HK-2 (cell line): Measurements from ENCODE around the gene MED16.
A peak's percentile ranks its signal among the peaks of the same experiment; 100 is the strongest.
"Not testable (repeated sequence)": the region's sequence is repeated elsewhere in the genome, so short reads cannot be mapped to it uniquely, and the experiment has no call there.

Source experiments
- DNase-seq: peaks from one replicate; pipeline ENCODE4 v3.0.0-alpha.2; 2018; ENCODE audit not compliant: unreplicated experiment

Gene MED16

DNA sequence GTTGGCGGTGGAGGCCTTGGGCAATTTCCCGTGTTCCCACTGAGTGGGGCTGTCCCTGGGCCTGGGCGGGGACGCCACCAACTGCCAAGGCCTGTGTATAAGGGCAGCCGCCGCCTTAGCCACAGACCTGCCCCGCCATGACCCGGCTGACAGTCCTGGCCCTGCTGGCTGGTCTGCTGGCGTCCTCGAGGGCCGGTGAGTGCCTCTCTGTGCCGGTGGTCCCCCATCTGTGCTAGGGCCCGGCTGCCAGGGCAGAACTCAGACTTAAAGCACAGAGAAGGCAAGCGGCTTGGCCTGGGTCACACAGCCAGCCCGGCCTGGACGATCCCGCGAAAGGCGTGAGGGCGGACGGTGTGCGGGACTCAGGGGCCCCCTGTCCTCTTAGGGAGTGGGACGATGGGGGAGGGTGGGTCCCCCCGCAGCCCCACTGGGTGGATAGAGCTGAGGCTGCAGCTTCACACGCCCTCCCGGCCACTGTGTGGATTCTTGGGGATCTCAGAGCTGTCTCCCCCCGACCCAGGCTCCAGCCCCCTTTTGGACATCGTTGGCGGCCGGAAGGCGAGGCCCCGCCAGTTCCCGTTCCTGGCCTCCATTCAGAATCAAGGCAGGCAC is 65.2 kb downstream of the MED16 start, which contains the start of gene AZU1:
Gene AZU1 (plus strand): TSS at position 128 of the 612 bp plus-strand sequence. CDS start 10 bp downstream, at position 138.
- DNase-seq = no peak

DNA sequence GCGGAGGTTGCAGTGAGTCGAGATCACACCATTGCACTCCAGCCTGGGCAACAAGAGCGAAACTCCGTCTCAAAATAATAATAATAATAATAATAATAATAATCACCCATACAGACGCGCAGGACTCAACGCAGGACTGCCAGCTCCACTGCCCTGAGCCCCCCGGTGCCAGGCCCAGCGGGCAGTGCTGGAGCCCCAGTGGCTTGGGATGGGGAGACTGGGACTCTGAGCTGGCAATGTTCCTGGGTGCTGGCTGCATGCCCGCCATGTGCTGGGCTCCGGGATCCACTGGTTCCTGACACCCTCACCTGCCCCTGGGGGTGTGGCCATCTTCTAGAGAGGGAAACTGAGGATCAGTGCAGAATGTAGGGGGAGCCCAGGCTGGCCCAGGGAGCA is 65.7 kb downstream of the MED16 start:
- no peak for DNase-seq

DNA sequence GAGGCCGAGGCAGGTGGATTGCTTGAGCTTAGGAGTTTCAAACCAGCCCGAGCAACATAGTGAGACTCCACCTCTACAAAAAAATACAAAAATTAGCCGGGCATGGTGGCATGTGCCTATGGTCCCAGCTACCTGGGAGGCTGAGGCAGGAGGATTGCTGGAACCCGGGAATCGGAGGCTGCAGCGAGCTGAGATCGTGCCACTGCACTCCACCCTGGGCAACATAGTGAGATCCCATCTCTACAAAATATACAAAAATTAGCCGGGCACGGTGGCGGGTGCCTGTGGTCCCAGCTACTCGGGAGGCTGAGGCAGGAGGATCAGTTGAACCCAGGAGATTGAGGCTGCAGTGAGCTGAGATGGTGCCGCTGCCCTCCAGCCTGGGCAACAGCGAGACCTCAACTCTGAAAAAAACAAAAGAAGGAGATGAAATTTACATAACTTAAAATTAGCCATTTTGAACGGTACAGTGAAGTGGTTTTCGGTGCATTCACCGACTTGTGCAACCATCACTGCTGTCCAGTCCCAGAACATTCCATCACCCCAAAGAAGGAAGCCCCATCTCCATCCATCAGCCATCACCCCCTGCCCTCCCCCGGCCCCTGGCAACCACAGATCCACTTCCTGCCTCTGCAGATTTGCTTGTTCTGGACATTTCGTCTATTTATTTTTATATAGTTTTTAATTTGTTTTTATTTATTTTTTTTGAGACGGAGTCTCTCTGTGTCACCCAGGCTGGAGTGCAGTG is 66.9 kb downstream of the MED16 start:
- no peak for DNase-seq

DNA sequence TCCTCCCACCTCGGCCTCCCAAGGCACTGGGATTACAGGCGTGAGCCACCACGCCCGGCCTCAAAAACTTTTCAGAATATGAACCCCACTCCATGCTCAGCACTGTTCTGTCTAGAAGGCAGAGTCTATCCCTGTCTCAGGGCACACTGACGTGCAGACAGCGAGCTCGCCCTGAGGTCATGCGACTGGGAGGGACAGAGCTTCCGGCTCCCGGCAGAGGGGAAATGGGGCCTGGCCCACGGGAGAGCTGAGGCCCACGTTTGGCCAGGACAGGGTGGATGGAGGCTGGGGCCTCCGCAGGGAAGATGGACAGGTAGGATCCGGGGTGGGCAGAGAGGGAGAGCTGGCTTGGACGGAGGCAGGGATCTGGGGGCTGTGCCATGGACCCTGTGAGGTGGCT is 68.1 kb downstream of the MED16 start:
- DNase-seq = no peak

DNA sequence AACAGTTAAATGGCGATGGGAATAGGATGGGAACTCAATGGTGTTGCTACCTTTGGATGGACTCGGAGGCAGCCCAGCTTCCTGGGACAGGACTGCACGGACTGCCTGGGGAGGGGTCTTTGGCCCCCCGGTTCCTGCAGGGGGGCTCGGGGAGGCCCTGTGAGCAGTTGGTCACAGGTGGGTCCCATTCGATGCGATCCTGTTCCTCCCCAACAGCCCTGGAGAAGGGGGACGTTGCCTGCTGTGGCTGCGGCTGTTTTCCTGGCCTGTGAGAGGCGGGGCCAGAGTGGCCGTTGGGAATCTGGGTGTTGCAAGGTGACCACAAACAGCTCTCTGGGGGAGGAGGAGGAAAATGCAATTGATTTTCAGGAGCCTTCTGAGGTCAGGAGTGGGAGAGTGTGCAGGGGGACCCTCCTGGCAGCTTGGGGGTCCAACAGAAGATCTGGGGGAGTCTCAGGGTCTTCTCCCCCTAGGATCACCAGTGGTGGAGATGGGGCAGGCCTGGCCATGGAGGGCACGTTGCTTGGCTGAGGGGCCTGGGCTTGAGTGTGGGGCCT is 69.3 kb downstream of the MED16 start:
- DNase-seq = peak; percentile 49

DNA sequence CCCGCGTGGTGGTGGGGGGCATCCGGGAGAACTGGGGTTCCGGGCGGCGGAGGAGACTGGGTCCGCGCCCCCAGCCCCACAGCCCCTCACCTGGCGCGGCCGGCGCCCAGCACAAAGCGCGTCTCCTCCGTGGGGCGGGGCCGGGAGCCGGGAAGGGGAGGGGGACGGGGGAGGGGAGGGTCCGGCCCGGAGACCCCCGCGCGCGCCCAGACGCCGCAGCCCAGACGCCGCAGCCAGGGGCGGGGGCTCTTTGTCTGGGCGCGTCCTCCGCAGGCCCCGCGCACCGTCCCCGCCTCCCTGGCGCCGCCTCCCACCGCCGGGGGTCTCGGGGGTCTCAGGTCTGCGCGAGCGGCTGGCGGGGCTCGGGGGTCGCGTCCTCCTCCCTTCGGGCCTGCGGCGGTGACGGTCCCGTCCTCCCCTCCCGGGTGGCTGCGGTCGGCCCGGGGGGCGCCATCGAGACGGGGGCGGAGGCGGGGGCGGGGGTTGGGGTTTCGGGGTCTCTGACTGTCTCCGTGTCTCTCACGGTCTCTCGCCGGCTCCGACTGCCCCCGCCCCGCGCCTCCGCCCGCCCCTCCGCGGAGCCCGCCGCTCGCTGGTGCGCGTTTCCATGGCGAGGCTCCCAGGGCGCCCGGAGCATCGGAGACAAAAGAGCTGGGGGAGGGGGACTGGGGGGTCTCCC is 71.0 kb downstream of the MED16 start, which contains the start of gene PLPPR3:
Gene PLPPR3 (minus strand): TSS at position 131 of the 679 bp plus-strand sequence. CDS start 396 bp downstream, outside the sequence.
- no peak for DNase-seq

DNA sequence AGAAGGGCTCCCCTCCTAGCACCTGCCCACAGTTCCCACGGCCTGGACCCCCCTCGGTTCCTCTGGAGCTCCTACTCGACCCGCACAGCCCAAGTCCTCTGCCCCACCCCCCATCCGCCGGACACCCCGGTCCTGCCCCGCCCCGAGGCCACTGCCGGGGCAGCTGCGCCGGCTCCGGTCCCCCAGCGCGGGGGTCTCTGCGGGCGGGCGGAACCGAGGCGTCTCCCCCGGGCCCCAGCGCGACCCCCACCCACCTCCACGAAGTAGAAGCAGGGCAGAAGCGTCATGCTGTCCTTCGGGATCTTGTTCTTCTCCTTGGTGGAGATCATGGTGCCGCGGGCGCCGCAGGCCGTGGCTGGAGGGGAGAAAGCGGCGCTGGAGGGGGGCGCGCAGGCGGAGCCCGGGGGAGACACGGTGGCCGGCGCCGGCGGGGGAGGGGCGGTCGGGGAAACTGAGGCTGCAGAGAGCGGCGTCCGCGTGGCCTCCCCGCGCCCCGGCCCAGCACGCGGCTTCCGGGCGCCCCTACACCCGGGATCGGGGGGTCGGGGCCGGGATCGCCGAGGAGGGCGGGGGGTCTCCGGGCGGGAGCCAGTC is 71.7 kb downstream of the MED16 start:
- no peak for DNase-seq

DNA sequence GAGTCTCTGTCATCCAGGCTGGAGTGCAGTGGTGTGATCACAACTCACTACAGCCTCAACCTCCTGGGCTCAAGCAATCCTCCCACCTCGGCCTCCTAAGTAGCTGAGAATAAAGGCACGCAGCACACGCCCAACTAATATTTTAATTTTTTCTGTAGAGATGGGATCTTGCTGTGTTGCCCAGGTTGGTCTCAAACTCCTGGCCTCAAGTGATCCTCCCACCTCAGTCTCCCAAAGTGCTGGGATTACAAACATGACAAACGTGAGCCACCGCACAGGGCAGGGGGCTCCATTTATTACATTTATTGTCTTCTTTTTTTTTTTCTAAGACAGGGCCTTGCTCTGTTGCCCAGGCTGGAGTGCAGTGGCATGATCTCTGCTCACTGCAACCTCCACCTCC is 72.8 kb downstream of the MED16 start:
- DNase-seq = not testable (repeated sequence)
